Lower leg skin (tissue), 3 donors: Measurements from ENCODE around the gene NUP50.

Experiments used
- CTCF ChIP-seq, 3 donors: fragments of 450-650 bp; IDR thresholded peaks; one replicate each; pipeline ENCODE4 v1.5.1; 2016; ENCODE audit warnings: antibody characterized with exemption in 3 of 3, mild to moderate bottlenecking in 3 of 3, moderate library complexity in 2 of 3
- POLR2A ChIP-seq, 2 donors: fragments of 450-650 bp; IDR thresholded peaks; one replicate each; pipeline ENCODE4 v1.6.1; 2016 to 2017; ENCODE audit warnings: antibody characterized with exemption in 2 of 2, mild to moderate bottlenecking in 1 of 2, moderate library complexity in 1 of 2

GRCh38 chr22:45217806-45218205 lies 54.1 kb downstream of the NUP50 start:
- TF ChIP-seq CTCF (IDR thresholded peaks at IDR 0.05) (no peak), POLR2A (IDR thresholded peaks at IDR 0.05) (no peak)
